ENCODE results near the gene MARK2. TPM values are rescaled to one million over a fixed set of nuclear protein-coding genes. Genes with fewer than 3 reads are reported as not detected.

MARK2 gene
- total RNA-seq, 1 experiment from 2014 or later, result 39.8 TPM

DNA sequence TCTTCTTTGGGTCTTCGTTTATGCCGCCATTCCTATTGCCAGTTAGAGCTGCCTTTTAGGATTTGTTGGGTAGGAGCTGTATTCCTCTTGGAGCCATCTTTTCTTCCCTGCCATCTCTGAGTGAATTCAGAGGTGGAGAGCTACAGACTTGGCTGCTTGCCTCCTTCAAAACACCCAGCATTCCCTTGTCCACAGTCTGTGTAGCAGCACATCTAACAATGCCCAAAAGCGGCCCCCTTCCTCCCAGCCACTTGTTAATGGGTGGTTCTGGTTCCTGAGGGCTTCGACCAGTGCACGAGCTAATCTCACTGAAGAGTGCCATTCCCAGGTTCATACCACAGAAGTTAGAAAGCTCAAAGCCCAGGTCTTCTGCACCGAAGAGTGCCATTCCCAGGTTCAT is 37.7 kb downstream of the MARK2 start:
- H3K36me3 ChIP-seq (ENCODE audit: control insufficient read depth in 1 of 2, insufficient read depth in 2 of 2, low read length in 2 of 2), result 0 out of 4 replicates have a peak, but pooled peaks cover 0 to 5% of the 10 kb centered on the region in 2 experiments
- POLR2A ChIA-PET, result no interaction called here
- BruUV-seq (replicated peaks), result TSS peak; percentile 37
- ATAC-seq (no peak), DNase-seq (ENCODE audit: low read depth, low spot score) (no peak)
- H3K4me1 ChIP-seq (ENCODE audit: control insufficient read depth in 1 of 2, insufficient read depth in 2 of 2, low read length in 2 of 2), result peaks cover 7 to 10% of the 10 kb centered on the region in 2 experiments
- H2AFZ ChIP-seq (ENCODE audit: low read depth, low read length, poor library complexity, severe bottlenecking), result no peak overlapping the region
- TF ChIP-seq JUND (IDR thresholded peaks at IDR 0.05) (no peak), ZNF274 (IDR thresholded peaks at IDR 0.05; ENCODE audit: low read depth, low read length) (no peak), CBX3 (IDR thresholded peaks at IDR 0.05; ENCODE audit: low read depth) (no peak), ZFX (IDR thresholded peaks at IDR 0.05) (no peak), SP1 (IDR thresholded peaks at IDR 0.05; ENCODE audit: low read depth) (no peak), CEBPB (IDR thresholded peaks at IDR 0.05; ENCODE audit: low read depth) (no peak), RAD21 (IDR thresholded peaks at IDR 0.05; ENCODE audit: low read depth) (no peak), FOSL1 (IDR thresholded peaks at IDR 0.05; ENCODE audit: low read depth) (no peak), EZH2phosphoT487 (IDR thresholded peaks at IDR 0.05; ENCODE audit: borderline replicate concordance) (no peak), YY1 (IDR thresholded peaks at IDR 0.05; ENCODE audit: extremely low read depth, insufficient replicate concordance, low read depth, low read length) (no peak), EZH2 (IDR thresholded peaks at IDR 0.05) (no peak), POLR2AphosphoS5 (IDR thresholded peaks at IDR 0.05; ENCODE audit: low read depth, low read length) (no peak)
- TF ChIP-seq, protein P1, sequence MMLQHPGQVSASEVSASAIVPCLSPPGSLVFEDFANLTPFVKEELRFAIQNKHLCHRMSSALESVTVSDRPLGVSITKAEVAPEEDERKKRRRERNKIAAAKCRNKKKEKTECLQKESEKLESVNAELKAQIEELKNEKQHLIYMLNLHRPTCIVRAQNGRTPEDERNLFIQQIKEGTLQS (IDR thresholded peaks at IDR 0.05), result no peak
- TF ChIP-seq, protein P2, sequence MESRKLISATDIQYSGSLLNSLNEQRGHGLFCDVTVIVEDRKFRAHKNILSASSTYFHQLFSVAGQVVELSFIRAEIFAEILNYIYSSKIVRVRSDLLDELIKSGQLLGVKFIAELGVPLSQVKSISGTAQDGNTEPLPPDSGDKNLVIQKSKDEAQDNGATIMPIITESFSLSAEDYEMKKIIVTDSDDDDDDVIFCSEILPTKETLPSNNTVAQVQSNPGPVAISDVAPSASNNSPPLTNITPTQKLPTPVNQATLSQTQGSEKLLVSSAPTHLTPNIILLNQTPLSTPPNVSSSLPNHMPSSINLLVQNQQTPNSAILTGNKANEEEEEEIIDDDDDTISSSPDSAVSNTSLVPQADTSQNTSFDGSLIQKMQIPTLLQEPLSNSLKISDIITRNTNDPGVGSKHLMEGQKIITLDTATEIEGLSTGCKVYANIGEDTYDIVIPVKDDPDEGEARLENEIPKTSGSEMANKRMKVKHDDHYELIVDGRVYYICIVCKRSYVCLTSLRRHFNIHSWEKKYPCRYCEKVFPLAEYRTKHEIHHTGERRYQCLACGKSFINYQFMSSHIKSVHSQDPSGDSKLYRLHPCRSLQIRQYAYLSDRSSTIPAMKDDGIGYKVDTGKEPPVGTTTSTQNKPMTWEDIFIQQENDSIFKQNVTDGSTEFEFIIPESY (IDR thresholded peaks at IDR 0.05; ENCODE audit: extremely low read depth, insufficient replicate concordance, low read length), result no peak
- TF ChIP-seq, protein P3, sequence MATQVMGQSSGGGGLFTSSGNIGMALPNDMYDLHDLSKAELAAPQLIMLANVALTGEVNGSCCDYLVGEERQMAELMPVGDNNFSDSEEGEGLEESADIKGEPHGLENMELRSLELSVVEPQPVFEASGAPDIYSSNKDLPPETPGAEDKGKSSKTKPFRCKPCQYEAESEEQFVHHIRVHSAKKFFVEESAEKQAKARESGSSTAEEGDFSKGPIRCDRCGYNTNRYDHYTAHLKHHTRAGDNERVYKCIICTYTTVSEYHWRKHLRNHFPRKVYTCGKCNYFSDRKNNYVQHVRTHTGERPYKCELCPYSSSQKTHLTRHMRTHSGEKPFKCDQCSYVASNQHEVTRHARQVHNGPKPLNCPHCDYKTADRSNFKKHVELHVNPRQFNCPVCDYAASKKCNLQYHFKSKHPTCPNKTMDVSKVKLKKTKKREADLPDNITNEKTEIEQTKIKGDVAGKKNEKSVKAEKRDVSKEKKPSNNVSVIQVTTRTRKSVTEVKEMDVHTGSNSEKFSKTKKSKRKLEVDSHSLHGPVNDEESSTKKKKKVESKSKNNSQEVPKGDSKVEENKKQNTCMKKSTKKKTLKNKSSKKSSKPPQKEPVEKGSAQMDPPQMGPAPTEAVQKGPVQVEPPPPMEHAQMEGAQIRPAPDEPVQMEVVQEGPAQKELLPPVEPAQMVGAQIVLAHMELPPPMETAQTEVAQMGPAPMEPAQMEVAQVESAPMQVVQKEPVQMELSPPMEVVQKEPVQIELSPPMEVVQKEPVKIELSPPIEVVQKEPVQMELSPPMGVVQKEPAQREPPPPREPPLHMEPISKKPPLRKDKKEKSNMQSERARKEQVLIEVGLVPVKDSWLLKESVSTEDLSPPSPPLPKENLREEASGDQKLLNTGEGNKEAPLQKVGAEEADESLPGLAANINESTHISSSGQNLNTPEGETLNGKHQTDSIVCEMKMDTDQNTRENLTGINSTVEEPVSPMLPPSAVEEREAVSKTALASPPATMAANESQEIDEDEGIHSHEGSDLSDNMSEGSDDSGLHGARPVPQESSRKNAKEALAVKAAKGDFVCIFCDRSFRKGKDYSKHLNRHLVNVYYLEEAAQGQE (IDR thresholded peaks at IDR 0.05; ENCODE audit: low read depth), result no peak
- H3K27ac ChIP-seq (ENCODE audit: low read depth, low read length), result no peak overlapping the region
- CTCF ChIA-PET, result no interaction called here
- H3K27me3 ChIP-seq (ENCODE audit: insufficient read depth, low read length), result no peaks in the 10 kb centered on the region
- H3K9ac ChIP-seq (ENCODE audit: low read length), result no peak overlapping the region
- no peak overlapping the region for H3K4me2 ChIP-seq (ENCODE audit: low read length)
- no peak overlapping the region for H3K4me3 ChIP-seq (replicated peaks in 1 of 2; ENCODE audit: low read depth in 1 of 2, low read length in 2 of 2)
- intact Hi-C loops (cut with micrococcal nuclease), result no loop called here
- no peaks in the 10 kb centered on the region for H3K9me3 ChIP-seq (ENCODE audit: control insufficient read depth in 1 of 2, insufficient read depth in 1 of 2, low read depth in 1 of 2, low read length in 2 of 2)
- peaks cover 5% of the 10 kb centered on the region; the same call in 1 of the 2 replicates for H4K20me1 ChIP-seq (ENCODE audit: insufficient read depth)
- RAD21 ChIA-PET (ENCODE audit: low non-redundant PET in 1 of 2, low total read pairs in 2 of 2, uncharacterized antibody in 2 of 2, unreplicated experiment in 2 of 2), result no interaction called here
- H3K9me2 ChIP-seq (ENCODE audit: insufficient read depth), result no peaks in the 10 kb centered on the region
- H3K79me2 ChIP-seq (ENCODE audit: insufficient read depth, low read length), result peaks cover 83% of the 10 kb centered on the region
